ENCODE results near the gene PLEKHN1.
"Not testable (repeated sequence)": the region's sequence is repeated elsewhere in the genome, so short reads cannot be mapped to it uniquely, and the experiment has no call there.

Gene PLEKHN1

DNA sequence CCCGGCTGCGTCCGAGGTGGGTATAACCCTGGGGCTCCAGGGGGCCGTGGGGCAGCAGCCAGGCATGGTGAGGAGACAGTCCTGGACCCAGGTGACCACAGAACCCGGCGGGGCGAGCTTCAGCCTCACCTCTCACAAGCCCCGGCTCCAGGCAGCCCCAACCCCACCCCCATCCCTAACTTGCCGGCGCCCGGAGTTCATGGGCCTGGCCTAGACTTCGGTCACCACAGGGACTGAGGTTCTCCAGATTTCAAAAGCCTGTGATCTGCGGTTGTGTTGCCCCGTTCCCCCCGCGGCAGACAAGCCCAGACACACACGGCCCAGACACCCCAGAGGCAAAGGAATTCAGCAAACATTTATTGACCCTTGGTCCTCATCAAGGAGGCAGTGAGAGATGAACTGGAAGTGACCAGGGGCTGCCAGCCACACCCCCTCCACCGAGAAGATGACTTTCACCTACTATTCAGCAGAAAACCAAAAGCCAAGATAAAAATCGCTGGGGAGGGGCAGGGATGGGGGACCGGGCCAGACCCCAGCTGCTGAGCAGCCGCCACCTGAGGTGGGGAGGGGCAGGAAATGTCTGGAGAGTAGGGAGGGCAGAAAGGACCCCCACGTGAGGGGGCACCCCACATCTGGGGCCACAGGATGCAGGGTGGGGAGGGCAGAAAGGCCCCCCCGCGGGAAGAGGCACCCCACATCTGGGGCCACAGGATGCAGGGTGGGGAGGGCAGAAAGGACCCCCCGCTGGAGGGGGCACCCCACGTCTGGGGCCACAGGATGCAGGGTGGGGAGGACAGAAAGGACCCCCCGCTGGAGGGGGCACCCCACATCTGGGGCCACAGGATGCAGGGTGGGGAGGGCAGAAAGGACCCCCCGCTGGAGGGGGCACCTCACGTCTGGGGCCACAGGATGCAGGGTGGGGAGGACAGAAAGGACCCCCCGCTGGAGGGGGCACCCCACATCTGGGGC is 29.7 kb downstream of the PLEKHN1 start:
- DNase-seq (ENCODE audit: low read depth, low spot score): no peak

DNA sequence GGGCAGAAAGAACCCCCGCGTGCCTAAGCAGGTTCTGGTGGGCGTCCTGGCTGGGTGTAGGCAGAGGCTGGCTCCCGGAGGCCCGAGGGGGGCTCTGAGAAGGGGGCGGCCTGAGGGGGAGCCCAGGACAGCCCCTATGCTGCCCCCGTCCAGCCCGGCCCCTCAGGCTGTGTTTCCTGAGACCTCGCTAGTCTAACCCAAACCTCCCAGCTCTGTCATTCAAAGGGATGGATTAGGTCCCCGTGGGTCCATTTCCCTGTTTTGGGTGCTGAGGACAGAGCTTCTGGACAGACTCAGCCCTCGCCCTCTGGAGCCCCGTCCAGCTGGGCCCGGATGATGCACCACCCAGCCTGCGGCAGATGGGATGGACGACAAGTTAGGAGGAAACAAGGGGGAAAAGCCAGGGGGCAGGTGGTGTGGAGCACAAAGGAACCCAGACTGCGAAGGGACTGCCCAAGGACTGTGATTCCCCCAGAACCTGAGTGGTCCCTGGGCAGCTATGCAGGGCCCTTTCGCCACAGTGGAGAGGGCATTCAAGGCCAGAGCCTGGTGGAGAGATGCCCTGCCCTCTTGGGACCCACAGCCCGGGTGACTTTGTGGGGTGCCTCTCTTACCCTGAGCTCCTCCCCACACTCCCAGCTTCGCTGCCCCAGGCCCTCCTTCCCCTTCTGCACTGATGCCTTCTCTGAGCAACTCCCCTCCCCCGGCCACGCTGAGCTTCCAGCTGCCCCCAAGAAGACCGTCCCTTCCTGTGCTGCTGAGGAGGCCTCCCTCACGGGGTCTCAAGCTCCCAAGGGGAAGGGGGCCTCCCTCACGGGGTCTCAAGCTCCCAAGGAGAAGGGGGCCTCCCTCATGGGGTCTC is 30.8 kb downstream of the PLEKHN1 start:
- DNase-seq (ENCODE audit: low read depth, low spot score): no peak

DNA sequence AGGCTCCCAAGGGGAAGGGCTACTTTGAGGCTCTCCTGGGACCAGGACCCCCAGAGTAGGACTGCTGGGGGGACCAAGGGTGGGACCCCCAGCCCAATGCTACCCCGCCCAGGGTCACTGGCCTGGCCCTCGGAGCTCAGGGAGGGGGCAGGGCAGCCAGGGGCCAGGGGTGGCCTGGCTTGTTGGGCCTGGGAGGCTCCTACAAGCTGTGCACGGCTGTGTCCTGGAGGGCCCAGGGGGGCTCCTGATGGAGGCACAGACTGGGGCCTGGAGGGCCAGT is 31.4 kb downstream of the PLEKHN1 start:
- DNase-seq (ENCODE audit: low read depth, low spot score): no peak

DNA sequence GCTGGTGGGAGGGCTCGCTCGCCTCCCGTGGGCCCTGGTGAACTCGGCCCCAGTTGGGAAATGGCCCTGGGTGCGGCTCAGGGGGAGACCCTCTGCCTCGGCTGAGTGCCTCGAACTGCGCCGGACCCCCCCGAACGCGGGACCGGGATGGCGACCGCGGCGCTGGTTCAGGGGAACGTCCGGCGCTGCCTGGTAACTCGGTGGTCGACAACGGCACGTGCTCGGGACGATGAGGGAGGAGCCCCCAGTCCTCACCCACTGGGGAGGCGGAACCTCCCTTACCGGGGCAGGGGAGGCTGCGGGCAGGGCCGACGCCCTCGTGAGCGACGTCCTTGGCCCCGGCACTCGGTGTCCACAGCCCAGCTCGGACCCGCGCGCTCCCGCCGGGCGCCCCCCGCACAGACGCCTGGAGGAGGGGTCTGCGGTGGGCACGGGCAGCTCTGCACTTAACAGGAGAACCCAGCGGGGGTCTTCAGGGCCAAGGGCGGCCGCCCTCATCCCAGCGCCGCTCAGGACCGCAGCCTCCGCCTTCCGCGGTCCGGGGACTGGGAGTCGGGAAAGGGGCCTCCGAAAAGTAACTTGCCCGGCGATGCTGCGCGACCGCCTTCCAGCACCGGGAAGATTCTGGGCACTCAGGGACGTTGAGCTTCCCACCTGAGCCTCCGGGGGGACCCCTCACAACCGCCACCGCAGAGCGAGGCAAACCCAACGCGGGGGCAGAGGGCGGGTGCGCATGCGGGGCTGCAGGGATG is 31.9 kb downstream of the PLEKHN1 start:
- DNase-seq (ENCODE audit: low read depth, low spot score): no peak

DNA sequence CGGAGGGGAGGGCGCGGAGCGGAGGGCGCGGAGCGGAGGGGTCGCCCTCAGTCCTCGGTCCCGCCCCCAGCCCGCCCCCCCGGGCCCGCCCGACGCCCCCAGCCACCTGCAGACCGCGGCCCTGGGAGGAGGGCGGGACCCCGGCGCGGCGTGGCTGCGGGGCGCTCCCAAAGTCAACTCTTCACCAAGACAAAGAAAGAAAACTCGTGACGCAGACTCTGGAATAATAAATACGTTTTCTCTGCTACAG is 32.4 kb downstream of the PLEKHN1 start:
- no peak for DNase-seq (ENCODE audit: low read depth, low spot score)

DNA sequence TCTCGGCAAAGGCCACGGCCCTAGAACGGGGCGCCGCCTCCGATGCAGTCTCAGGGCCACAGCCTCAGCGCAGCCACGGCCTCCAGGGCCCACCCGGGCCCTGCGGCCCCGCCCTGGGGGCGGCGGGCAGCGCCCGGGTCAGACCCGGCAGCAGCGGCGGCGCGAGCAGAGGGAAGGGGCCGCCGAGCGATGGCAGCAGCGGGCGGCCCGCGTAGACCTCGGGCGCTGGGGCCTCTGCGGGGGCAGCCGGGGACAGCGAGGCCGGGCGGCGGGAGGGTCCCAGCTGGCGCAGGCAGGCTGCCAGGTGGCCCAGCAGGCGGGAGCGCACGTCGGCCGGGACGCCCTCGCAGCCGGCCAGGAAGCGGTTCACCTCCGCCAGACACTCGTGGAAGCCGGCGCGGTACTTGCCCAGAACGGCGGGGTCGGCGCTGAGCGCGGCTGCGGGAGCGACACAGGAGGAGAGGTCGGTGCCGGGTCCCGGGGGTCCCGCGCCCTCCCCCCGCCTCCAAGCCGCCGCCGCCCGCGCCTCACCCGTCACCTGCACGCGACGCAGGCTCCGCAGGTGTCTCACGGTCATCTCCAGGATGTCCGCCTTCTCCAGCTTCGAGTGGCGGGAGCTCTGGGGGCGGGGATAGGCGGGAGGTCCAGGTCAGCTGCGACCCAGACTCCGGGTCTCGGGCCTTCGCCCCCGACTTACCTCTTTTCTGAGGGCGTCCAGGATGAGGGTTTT is 32.9 kb downstream of the PLEKHN1 start:
- DNase-seq (ENCODE audit: low read depth, low spot score): no peak

DNA sequence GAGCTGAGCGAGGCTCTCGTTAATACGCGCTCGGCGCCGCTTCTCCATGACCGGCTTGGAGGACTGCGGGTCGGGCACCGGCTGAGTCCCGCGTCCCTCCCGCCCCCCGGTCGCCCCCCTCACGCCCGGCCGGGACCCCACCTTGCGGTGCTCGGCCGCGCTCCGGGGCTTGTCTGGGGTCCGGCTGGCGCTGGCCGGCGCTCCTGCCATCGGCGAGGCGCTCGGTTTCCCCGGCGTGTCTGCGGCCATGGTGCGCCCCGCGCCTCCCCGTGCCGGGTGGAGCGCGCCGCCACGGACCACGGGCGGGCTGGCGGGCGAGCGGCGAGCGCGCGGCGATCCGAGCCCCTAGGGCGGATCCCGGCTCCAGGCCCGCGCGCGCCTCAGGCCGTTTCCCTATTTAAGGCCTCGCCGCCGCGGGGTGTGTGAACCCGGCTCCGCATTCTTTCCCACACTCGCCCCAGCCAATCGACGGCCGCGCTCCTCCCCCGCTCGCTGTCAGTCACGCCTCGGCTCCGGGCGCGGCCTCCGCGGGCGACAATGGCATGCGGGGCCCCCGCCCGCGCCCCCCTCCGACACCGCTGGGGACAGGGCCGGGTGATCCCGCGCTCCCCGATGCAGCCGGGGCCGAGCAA is 33.6 kb downstream of the PLEKHN1 start, which contains the start of gene HES4:
TSS of gene HES4 (minus strand) at position 373 of the 632 bp plus-strand sequence. CDS start at position 249, 124 bp downstream.
- DNase-seq (ENCODE audit: low read depth, low spot score): no peak

DNA sequence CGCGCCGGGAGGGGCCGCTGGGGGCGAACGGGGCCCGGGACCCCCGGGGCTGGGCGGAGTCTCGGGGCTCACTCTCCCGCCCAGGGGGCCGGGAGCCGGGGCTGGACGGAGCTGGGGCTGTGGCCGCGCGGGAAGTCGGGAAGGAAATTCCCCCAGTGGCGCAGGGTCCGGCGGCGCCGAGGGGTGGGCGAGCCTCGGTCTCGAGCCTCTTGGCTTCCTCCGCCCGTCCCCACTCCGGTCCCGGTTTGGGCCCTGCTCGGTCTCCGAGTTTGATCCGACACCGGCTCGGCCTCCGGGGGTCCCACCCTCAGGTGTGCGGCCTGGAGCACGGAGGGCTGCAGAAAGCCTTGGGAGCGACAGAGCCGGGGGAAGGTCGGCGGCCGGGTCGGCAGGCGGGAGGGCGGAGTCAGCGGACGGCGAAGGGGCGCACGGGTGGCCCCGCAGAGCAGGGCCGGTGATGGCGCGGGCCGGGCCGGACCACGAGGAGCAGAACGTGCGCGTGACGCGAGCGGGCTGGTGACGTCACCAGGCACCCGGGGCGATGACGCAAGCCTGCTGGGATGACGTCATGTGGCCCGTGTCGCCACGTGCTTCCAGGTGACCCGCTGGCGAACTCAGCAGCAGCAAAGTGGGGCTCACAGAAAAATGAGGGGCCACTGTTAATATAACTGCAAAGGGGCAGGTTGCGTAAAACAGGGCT is 34.2 kb downstream of the PLEKHN1 start:
- DNase-seq (ENCODE audit: low read depth, low spot score): no peak

DNA sequence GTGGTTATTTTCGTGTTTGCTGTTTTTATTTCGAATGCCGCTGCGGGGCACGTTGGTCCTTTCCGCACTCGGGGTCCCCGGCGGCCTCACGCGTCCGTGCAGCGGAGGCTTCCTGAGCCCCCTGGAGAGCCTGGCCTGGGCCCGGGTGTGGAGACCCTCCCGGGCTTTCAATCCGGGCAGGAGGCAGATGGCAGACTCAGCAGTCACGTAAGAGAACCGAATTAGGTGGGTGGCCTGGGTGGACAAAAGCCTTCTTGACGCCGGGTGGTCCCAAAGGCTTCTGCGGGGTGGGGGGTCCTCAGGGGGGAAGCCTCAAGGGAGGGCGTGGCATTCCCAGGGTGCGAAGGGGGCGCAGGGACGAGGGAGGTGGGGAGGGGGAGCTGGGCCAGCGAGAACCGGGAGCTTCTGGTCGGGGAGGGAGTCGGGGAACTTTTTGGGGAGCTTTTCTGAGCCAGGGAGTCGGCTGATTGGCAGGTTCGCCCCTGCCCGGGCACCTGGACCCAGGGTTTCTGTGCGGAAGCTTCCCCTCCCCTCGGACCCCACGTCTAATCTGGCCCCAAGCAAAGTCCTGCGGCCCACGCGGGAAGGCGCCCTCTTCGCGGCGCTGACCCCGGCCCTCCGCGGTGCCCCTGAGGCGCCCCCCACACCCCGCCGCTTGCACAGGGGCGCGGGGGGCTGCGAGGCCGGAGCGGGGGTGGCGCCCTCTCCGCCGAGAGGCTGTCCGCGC is 34.9 kb downstream of the PLEKHN1 start:
- DNase-seq (ENCODE audit: low read depth, low spot score): no peak

DNA sequence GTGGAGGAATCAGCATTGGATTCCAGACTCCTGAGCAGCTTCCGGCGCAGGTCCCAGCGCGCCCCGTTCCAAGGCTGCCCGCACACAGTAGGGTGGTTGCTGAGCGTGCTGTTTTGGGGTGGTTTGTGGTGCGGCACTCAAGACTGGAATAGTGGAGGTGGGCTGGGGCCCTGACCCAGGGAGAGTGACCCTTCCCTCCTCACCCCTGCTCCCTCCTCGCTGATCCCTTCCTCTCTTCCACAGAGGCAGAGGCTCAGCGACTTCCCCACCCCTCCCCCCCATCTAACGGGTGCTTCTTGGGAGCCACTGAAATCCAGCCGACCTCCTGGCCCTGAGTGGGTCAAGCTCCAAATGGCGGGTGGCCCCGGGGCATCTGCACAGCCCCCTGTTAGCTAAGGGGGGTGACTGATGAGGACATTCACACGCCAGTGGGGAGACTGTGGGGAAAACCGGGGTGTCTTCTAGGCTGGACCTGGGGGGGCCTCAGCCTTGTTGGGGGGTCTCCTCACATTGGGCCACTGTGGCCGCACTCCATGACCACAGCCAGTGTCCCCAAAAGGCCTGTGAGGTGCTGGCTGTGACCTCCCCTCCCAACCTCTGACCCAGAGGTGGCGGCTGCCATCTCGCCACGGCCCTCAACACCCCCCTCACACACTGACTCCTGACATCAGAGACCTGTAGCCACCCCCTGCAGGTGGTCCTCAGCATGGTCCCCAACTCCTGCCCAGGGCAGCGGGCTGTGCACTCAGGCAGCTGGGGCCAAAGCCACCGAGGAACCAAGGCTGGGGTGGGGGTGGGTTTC is 37.5 kb downstream of the PLEKHN1 start:
- no peak for DNase-seq (ENCODE audit: low read depth, low spot score)

DNA sequence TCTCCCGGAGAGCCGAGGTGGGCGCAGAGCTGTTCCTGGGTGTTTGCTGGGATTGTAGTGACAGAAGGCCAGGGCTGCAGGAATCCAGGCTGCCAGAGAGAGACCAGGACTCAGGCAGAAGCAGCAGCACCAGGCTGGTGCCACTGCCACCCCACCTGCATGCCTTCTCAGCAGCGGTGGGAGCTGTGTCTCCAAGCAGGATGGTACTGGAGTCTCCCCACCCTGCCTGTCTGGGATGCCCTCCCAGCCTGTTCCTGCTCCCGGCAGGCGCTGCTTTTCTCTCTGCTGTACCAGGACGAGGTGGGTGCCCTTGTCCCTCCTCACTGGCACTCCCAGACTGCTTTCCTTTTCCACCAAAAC is 38.1 kb downstream of the PLEKHN1 start:
- DNase-seq (ENCODE audit: low read depth, low spot score): no peak

DNA sequence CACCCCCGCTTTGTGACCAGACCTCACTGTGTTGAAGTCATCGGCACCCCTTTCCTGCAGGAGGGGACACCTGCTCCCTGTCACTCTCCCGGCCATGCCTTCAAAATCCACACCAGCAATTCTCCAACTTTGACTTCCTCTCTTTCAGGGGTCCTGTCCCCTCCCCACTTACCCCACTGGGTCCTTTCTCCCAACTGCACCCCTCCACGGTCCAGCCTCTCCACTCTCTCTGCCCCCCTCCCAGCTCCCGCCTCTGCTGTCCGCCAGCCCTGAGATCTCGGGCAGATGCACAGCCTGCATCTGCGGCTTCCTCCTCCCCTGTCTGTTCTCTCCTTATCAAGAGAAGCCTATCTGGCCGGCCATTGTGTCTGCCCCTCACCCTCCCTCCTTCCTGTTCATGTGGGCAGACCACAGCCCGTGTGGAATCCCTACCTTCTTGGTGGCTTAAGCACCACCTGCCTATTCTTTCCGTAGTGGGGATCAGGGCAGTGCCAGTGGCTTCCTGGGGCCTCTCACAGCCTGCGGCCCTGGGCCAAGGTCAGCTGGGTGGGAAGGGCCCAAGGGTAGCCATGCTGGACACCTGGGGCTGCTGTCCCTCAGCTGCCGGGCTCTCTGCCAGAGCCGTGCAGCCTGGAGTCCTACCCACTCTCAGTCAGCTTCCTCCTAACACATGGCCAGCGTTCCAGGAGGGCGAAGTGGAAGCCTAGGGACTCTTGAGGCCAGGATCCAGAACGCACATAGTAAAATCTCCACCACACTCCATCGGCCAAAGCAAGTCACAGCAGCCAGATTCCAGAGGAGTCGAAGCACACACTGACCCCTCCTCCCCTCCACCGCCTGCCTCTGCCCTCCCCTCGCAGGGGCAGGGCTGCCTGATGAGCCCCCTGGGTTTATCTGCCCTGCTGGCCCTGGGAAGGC is 38.8 kb downstream of the PLEKHN1 start:
- DNase-seq (ENCODE audit: low read depth, low spot score): no peak

DNA sequence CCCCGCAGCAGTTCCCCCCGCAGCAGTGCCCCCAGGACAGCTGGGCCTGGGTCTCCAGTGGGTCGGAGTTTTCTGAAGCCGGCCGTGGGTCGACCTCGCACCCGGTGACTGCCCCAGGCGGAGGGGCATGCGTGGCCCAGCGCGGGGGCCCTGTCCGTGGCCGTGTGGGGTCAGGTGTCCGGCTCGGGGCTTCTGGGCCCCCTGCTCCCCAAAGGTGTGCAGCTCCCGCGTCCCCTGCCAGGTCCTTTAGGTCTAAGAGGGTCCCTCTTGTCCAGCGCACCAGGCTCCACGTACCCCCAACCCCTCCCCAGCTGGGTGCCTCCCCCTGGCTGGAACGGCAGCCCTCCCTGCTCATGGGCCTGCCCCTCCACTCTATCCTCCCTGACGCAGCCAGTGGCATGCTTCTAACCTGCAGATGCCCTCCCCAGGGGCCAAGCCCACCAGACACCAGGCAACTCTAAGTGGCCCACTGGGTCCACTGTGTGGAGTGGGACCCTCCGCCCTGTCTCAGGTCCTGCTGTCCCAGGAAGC is 39.6 kb downstream of the PLEKHN1 start:
- no peak for DNase-seq (ENCODE audit: low read depth, low spot score)

DNA sequence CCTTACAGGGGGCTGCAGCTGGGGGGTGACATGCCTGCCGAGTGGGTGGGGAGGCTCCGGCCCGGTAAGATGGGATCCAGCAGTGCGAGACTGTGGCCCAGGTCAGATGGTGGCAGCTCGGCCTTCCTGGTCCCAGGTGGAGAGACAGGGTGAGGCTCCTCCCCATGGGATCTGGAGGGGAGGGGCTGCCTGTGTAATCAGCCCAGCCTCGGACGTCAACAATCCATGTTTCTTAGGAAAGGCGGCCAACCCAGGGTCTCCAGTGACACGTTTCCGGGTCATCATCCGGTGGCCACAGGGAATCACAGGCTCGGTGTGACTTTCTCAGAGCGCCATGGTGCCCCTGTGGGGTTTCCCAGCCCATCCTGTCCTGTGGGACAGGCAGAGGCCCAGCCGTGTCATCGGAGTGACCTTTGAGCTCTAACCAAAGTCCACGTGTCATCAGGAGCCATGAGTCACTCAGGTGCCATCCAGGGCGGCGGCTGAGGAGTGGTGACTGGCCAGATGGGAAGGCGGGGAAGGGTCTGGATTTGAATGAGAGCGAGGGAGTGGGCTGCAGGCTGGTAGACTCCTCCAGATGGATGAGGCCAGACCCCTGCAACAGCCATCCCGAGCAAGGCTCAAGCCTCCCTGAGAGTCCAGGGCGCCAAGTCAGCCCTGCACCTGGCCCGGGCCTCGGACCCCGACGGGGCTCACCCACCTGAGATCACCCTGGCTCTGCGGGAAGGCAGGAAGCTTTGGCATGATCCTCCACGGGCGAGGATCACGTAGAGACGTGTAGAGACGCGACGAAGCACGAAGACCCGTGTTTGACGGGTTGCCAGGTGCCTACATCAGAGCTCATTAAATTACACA is 40.2 kb downstream of the PLEKHN1 start:
- DNase-seq (ENCODE audit: low read depth, low spot score): no peak

DNA sequence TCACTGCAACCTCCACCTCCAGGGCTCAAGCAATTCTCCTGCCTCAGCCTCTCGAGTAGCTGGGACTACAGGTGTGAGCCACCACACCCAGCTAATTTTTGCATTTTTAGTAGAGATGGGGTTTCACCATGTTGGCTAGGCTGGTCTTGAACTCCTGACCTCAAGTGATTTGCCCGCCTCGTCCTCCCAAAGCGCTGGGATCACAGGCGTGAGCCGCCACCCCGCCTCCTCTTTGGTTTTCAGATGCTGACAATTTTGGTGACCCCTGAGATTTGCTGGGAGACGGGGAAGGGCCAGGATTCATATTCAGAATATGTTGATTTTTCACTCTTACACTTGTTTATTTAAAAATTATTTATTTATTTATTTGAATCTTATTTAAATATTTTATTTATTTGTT is 43.8 kb downstream of the PLEKHN1 start:
- not testable (repeated sequence) for DNase-seq (ENCODE audit: low read depth, low spot score)

DNA sequence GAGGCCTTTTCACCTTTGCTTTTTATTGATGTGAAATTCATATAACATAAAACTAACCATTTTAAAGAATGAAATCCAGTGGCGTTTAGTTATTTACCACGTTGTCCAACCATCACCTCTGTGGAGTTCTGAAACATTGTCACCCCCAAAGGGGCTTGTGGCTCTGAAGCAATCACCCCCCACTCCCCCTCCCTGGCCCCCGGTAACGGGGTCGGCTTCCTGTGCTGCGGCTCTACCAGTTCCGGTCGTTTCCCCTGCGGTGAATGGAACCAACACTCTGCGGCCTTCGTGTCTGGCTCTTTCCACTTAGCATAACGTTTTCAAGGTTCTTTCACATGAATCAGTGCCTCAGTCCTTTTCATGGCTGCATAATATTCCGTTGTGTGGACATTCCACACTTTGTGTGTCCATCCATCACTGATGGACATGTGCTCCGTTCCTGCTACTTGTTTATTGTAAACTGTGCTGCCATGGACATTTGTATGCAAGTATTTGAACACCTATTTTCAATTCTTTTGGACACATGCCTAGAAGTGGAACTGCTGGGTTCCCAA is 45.2 kb downstream of the PLEKHN1 start:
- DNase-seq (ENCODE audit: low read depth, low spot score): no peak

Measured in iPS DF 19.7 (cell line).